Astrocyte of the cerebellum (primary cell): Measurements from ENCODE around the gene RNF135.
A peak's percentile ranks its signal among the peaks of the same experiment; 100 is the strongest.
"Not testable (repeated sequence)": the region's sequence is repeated elsewhere in the genome, so short reads cannot be mapped to it uniquely, and the experiment has no call there.

ENCODE experiments used
- DNase-seq: peaks from one replicate; pipeline ENCODE4 v3.0.0-alpha.2; 2011; ENCODE audit warnings: low read depth
- H3K4me3 ChIP-seq: 2 replicates; pipeline ENCODE4 v1.5.1; 2011; ENCODE audit warnings: mild to moderate bottlenecking, low read depth, low read length, moderate library complexity
- in situ Hi-C: cut with HindIII; loops from 2 replicates; pipeline ENCODE4 v1.10.0; 2017; ENCODE audit warnings: low sequenced_read_pairs
- TF ChIP-seq, protein P1 (sequence below): IDR thresholded peaks from 2 replicates; pipeline ENCODE4 v1.5.1; 2012; ENCODE audit warnings: low read length, low read depth, moderate library complexity, mild to moderate bottlenecking; ENCODE audit errors: missing control alignments

RNF135 gene

GRCh38 chr17:30969989-30970830 lies 629 bp upstream of the RNF135 start:
- DNase-seq, result no peak
- peak overlapping the region; percentile 56 for H3K4me3 ChIP-seq
- TF ChIP-seq, protein P1, sequence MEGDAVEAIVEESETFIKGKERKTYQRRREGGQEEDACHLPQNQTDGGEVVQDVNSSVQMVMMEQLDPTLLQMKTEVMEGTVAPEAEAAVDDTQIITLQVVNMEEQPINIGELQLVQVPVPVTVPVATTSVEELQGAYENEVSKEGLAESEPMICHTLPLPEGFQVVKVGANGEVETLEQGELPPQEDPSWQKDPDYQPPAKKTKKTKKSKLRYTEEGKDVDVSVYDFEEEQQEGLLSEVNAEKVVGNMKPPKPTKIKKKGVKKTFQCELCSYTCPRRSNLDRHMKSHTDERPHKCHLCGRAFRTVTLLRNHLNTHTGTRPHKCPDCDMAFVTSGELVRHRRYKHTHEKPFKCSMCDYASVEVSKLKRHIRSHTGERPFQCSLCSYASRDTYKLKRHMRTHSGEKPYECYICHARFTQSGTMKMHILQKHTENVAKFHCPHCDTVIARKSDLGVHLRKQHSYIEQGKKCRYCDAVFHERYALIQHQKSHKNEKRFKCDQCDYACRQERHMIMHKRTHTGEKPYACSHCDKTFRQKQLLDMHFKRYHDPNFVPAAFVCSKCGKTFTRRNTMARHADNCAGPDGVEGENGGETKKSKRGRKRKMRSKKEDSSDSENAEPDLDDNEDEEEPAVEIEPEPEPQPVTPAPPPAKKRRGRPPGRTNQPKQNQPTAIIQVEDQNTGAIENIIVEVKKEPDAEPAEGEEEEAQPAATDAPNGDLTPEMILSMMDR, result no peak
- in situ Hi-C loops, result no loop called here

GRCh38 chr17:30975042-30975820 lies 4.4 kb downstream of the RNF135 start:
- TF ChIP-seq, protein P1, result no peak
- no peak overlapping the region for H3K4me3 ChIP-seq
- in situ Hi-C loops, result no loop called here
- DNase-seq, result no peak

- in situ Hi-C loops, DNase-seq, H3K4me3 ChIP-seq: not testable (repeated sequence)
These were observed 9.1 kb downstream of the RNF135 start for GRCh38 chr17:30979919-30980318.

DNA sequence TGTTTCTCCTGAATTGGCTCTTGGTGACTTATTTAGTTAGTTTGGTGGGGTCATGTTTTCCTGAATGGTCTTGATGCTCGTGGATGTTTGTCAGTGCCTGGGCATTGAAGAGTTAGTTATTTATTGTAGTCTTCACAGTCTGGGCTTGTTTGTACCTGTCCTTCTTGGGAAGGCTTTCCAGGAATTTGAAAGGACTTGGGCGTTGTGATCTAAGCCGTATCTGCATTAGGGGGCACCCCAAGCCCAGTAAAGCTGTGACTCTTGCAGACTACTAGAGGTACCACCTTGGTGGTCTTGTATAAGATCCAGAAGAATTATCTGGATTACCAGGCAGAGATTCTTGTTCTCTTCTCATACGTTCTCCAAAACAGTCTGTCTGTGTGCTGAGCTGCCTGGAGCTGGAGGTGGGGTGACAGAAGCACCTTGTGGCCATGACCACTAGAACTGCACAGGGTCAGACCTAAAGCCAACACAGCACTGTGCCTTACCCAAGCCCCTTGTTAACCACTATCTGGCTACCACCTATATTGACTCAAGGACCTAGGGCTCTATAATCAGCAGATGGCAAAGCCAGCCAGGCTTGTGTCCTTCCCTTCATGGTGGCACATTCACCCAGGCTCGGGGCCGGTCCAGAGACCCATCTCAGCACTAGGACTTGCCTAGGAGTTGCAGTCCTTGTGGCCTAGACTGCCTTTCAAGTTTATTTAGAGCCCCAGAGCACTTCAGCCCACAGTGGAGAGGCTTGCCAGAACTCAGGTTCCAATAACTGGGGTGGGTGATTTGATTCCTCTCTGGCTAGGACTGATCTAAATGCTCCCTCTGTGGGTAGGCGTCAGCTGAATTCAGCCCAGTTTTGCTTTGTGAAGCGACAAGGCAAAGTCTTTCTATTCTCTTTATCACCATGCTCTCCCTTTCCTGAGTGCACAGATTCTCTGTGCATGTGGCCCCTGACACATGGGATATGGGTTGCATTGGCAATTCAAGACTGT lies 11.0 kb downstream of the RNF135 start:
- DNase-seq, result no peak
- TF ChIP-seq, protein P1, result no peak
- in situ Hi-C loops, result no loop called here
- H3K4me3 ChIP-seq, result no peak overlapping the region

DNA sequence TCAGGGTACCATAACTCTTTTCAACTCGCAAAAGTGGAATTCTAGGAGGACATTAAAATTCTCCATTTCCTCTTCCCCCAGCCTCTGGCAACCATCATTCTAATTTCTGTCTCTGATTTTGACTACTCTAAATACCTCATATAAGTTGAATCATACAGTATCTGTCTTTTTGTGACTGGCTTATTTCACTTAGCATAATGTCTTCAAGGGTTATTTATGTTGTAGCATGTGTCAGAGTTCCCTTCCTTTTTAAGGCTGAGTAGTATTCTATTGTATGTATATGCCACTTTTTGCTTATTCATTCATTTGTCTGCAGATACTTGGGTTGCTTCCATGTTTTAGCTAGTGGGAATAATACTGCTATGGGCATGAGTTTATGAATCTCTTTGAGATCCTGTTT lies 12.0 kb downstream of the RNF135 start:
- in situ Hi-C loops, result no loop called here
- no peak overlapping the region for H3K4me3 ChIP-seq
- DNase-seq, result no peak
- TF ChIP-seq, protein P1, result no peak

DNA sequence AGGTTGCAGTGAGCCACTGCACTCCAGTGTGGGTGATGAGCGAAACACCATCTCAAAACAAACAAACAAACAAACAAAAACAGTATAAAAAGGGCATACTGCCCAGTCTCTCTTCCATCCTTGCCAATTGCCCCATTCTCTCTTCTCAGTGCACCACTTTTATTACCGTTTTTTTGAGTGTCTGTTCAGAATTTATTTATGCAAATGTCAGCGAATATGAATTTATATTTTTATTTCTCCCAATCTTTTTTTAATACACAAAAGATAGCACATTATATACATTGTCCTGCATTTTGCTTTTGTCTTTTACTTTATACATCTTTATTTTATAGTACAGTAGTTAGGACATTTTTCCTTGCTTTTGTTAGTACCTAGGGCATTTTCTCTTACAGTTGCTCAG lies 19.6 kb downstream of the RNF135 start:
- TF ChIP-seq, protein P1, result no peak
- no peak for DNase-seq
- H3K4me3 ChIP-seq, result no peak overlapping the region
- in situ Hi-C loops, result no loop called here
